PC-3 (cell line): Measurements from ENCODE around the gene ZDHHC21. TPM values are rescaled to one million over a fixed set of nuclear protein-coding genes. Genes with fewer than 3 reads are reported as not detected.
A peak's percentile ranks its signal among the peaks of the same experiment; 100 is the strongest.

ENCODE experiments used
- ATAC-seq: fragments of 200-7000 bp; cut with Tn5 transposase; 2 replicates; pipeline ENCODE4 v1.9.1; 2020; ENCODE audit warnings: mild to moderate bottlenecking, moderate library complexity
- BruUV-seq: library from RNA; stranded (reverse); fragments of 400-500 nt; replicated peaks from 2 replicates; lab custom pipeline; 2021; lab: Mats Ljungman, UMichigan
- CTCF ChIA-PET: fragments of 300-600 bp; sonication (Branson Sonifier 250); formaldehyde crosslinking; loops from one replicate; lab custom pipeline; 2022; ENCODE audit warnings: antibody characterized with exemption; lab: Charles Lee
- POLR2A ChIA-PET: fragments of 300-600 bp; sonication (Branson Sonifier 250); formaldehyde crosslinking; loops from one replicate; lab custom pipeline; 2022; ENCODE audit warnings: antibody characterized with exemption; ENCODE audit not compliant: unreplicated experiment; lab: Charles Lee
- DNase-seq: peaks from one replicate; pipeline ENCODE4 v3.0.0-alpha.2; 2015
- H2AFZ ChIP-seq: fragments of 300-600 bp; sonication (generic); 2 replicates; pipeline ENCODE4 v1.6.0; 2016; ENCODE audit warnings: antibody characterized with exemption, low read length
- H3F3A ChIP-seq: fragments of 300-600 bp; sonication (generic); one replicate; pipeline ENCODE4 v1.6.0; 2017; ENCODE audit warnings: antibody characterized with exemption, low read length, control low read depth, mild to moderate bottlenecking; ENCODE audit not compliant: unreplicated experiment
- H3K27ac ChIP-seq: fragments of 300-600 bp; sonication (generic); 2 replicates; pipeline ENCODE4 v1.5.1; 2016; ENCODE audit warnings: mild to moderate bottlenecking, low read length
- H3K27me3 ChIP-seq: fragments of 300-600 bp; sonication (generic); 2 replicates; pipeline ENCODE4 v1.6.1; 2016; ENCODE audit warnings: low read length, mixed read lengths
- H3K36me3 ChIP-seq: fragments of 300-600 bp; sonication (generic); 2 replicates; pipeline ENCODE4 v1.6.1; 2016; ENCODE audit warnings: low read depth, mixed run types, low read length, mixed read lengths
- H3K4me1 ChIP-seq: fragments of 300-600 bp; sonication (generic); 2 replicates; pipeline ENCODE4 v1.5.1; 2016; ENCODE audit warnings: low read length; ENCODE audit not compliant: insufficient read depth
- H3K4me2 ChIP-seq: fragments of 300-600 bp; sonication (generic); 2 replicates; pipeline ENCODE4 v1.6.0; 2016; ENCODE audit warnings: low read length
- H3K4me3 ChIP-seq: fragments of 300-600 bp; sonication (generic); 2 replicates; pipeline ENCODE4 v1.5.1; 2016; ENCODE audit warnings: mild to moderate bottlenecking, low read length, mixed read lengths
- H3K79me2 ChIP-seq: fragments of 300-600 bp; sonication (generic); 2 replicates; pipeline ENCODE4 v1.6.1; 2017; ENCODE audit warnings: low read length, mixed read lengths
- H3K9ac ChIP-seq: fragments of 300-600 bp; sonication (generic); 2 replicates; pipeline ENCODE4 v1.6.0; 2016; ENCODE audit warnings: mild to moderate bottlenecking, low read length
- H3K9me2 ChIP-seq: fragments of 300-600 bp; sonication (generic); replicated peaks from 2 replicates; pipeline ENCODE4 v1.6.1; 2016; ENCODE audit warnings: mixed run types, low read length, mixed read lengths
- H3K9me3 ChIP-seq: fragments of 300-600 bp; sonication (generic); 2 replicates; pipeline ENCODE4 v1.6.1; 2016; ENCODE audit warnings: low read length, mixed read lengths
- H4K20me1 ChIP-seq: fragments of 300-600 bp; sonication (generic); 2 replicates; pipeline ENCODE4 v1.6.1; 2016; ENCODE audit warnings: low read length, mixed read lengths
- CTCF ChIP-seq: fragments of 300-600 bp; sonication (generic); conservative IDR thresholded peaks from 2 replicates; pipeline ENCODE4 v1.5.1; 2017; ENCODE audit warnings: antibody characterized with exemption, low read depth, mild to moderate bottlenecking, low read length
- EZH2 ChIP-seq: fragments of 300-600 bp; sonication (generic); IDR thresholded peaks from one replicate; pipeline ENCODE4 v1.6.1; 2017; ENCODE audit warnings: antibody characterized with exemption, mild to moderate bottlenecking, low read length; ENCODE audit not compliant: unreplicated experiment
- EZH2phosphoT487 ChIP-seq: fragments of 300-600 bp; sonication (generic); IDR thresholded peaks from 2 replicates; pipeline ENCODE4 v1.6.1; 2018; ENCODE audit warnings: mild to moderate bottlenecking, antibody characterized with exemption, low read length, borderline replicate concordance
- intact Hi-C: fragments of 100-400 bp; cut with micrococcal nuclease; formaldehyde crosslinking; loops from 2 replicates; pipeline ENCODE4 v1.9.0; 2023
- total RNA-seq: library from RNA; depleted of rRNA; stranded (reverse); fragments of >200 nt; gene quantifications from 2 replicates; pipeline ENCODE4 v1.2.3, GENCODE V29; 2014

The ZDHHC21 gene
- total RNA-seq, 1 experiment from 2014 or later: 6.2 TPM

- Histone ChIP-seq H4K20me1 (no peaks in the 10 kb centered on the region), H3F3A (no peaks in the 10 kb centered on the region), H3K4me1 (no peaks in the 10 kb centered on the region), H3K27ac (no peak overlapping the region), H3K9me3 (0 out of 2 replicates have a peak, but pooled peaks cover 4% of the 10 kb centered on the region), H2AFZ (no peak overlapping the region), H3K4me2 (no peak overlapping the region), H3K36me3 (no peaks in the 10 kb centered on the region), H3K27me3 (no peaks in the 10 kb centered on the region), H3K9me2 (no peaks in the 10 kb centered on the region), H3K9ac (no peak overlapping the region), H3K4me3 (no peak overlapping the region), H3K79me2 (no peaks in the 10 kb centered on the region)
- TF ChIP-seq EZH2 (no peak), EZH2phosphoT487 (no peak), CTCF (no peak)
- intact Hi-C loops: no loop called here
- ATAC-seq (0 out of 2 replicates have a peak, but pooled peaks have one; percentile 15), DNase-seq (no peak)
- ChIA-PET CTCF (no interaction called here), POLR2A (no interaction called here)
- BruUV-seq: no TSS peak
These were observed 9.0 kb upstream of the ZDHHC21 start for GRCh38 chr9:14702200-14702720.

DNA sequence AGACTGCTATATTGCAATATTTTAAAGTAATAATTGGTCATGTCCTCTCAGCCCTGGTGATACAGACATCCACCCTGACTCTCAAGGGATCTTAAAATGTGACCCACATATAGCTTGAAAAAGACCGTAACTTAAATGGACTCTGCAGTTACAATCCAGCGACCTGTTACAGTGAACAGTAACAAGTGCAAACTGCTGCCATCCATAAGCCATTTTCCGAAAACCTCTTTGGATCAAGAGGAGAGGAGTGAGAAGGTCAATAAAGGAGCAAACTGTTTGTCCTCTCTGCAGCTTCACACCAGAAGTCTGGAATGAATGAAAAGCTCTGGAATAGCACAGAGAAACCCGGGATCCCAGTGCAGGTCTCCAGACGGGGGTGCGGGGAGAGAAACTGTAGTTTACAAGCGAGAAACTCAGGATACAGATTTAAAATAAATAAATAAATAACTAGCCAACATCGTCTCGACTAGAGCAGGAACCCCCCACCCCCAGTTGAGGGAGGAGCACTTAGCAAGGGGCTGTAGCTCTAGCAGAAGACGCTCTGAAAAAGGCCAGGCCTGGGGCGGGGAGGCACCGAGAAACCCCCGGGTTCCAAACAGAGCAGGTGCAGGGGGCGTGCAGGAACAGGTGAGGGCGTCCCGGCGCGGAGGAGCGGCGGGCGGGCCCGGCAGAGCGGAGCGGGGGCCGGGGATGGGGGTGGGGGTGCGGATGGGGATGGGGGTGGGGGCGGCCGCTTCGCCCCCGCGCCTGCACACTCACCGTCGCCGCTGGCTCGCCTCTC, 572 bp downstream of the ZDHHC21 start:
- no TSS peak for BruUV-seq
- Histone ChIP-seq H3K9me3 (no peaks in the 10 kb centered on the region), H3K4me3 (peak overlapping the region; percentile 88), H3K4me1 (peaks cover 28% of the 10 kb centered on the region), H3K79me2 (peaks cover 37% of the 10 kb centered on the region), H3F3A (no peaks in the 10 kb centered on the region), H3K36me3 (peaks cover 14% of the 10 kb centered on the region), H4K20me1 (no peaks in the 10 kb centered on the region), H3K27me3 (no peaks in the 10 kb centered on the region), H3K27ac (no peak overlapping the region), H3K9ac (peak overlapping the region; percentile 83), H3K9me2 (no peaks in the 10 kb centered on the region), H2AFZ (peak overlapping the region; percentile 65), H3K4me2 (peak overlapping the region; percentile 83)
- intact Hi-C loops: no loop called here
- ATAC-seq (peak; percentile 37), DNase-seq (no peak)
- TF ChIP-seq EZH2phosphoT487: no peak
- TF ChIP-seq CTCF: no peak
- ChIA-PET POLR2A (interaction anchor here (0.6 kb wide), 2 partner anchors 293 to 378 kb away, joined by 3 to 4 read pairs; partner anchors contain the start of gene NFIB), CTCF (no interaction called here)
